Measurements from ENCODE around the gene ZC3H14. TPM values are rescaled to one million over a fixed set of nuclear protein-coding genes. Genes with fewer than 3 reads are reported as not detected.
A peak's percentile ranks its signal among the peaks of the same experiment; 100 is the strongest.

Gene ZC3H14
- total RNA-seq, 4 donors from 2014 or later: 34.0 to 49.5 (median 42.4) TPM

DNA sequence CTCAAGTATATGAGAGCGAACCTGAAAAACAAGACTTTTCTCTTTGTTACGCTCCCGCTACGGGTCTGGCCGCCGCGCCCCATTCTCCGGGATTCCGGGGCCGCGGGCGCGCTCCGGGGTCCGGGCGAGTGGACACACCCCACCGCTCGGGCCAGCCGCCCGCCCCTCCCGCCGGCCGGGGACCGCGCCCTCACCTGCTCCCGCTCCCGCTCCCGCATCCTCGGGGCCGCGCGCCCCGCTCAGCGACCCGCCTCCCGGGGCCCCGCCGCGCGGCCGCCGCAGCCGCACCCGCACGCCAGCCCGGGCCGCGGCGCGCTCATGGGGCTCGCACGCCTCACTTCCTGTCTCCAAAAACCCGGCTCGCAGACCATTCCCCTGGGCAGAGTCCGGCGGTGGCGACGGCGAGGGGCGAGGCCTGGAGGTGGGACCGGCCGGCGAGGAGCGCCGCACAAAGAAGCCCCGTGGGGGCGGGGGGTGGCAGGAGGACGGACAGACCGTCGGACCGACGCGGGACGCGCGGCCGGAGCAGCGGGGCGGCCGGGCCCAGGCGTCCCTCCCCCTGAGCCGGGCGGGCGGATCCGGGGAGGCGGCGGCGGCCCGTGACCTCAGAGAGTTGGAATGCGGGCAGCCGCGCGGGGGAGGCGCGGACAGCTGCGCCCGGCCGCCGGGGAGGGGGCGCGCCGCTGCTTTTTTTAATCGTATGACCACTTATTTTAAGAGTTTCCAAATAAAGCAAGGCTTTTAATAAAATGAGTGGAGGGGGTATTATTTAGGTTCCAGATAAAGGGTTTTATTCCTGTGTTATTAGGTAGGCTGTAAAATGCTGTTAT, 8.2 kb upstream of the ZC3H14 start, which contains the start of gene PTPN21:
TSS of gene PTPN21 (minus strand) at position 551 of the 830 bp plus-strand sequence. CDS start 4,590 bp downstream, outside the sequence.
- DNase-seq: peak; percentile 51 to 72
- peaks cover 24 to 35% of the 10 kb centered on the region in 2 donors for H3K4me1 ChIP-seq
- ATAC-seq: peak; percentile 82 to 83
- H3K4me3 ChIP-seq: peak within 1 kb of the TSS; percentile 62 to 81 (median 66)
- peaks cover 0 to 6% of the 10 kb centered on the region in 2 donors for H3K36me3 ChIP-seq
- intact Hi-C loops (cut with DNase I; ENCODE audit: low total_unique reads): loop anchor here (2.0 to 10.0 kb wide), 5 partner anchors 62 to 1703 kb away; partner anchors contain the start of genes EFCAB11, GALC, PSMC1 and SPATA7
- TF ChIP-seq CTCF (IDR thresholded peaks at IDR 0.05 in 4 of 5, conservative IDR thresholded peaks at IDR 0.05 in 1 of 5) (no peak), POLR2A (IDR thresholded peaks at IDR 0.05) (peak; percentile 51 to 58)
- in situ Hi-C loops (cut with MboI; ENCODE audit: low sequenced_read_pairs in 4 of 4): loop anchor here in 2 of 4 donors (10.0 to 25.0 kb wide), 2 partner anchors 60 to 1833 kb away; partner anchors contain the start of gene CALM1 (in 1 of the 2)
- H3K9me3 ChIP-seq: no peaks in the 10 kb centered on the region
- H3K27me3 ChIP-seq: no peaks in the 10 kb centered on the region
- peak within 1 kb of the TSS; percentile 79 to 94 (median 86) for H3K27ac ChIP-seq

DNA sequence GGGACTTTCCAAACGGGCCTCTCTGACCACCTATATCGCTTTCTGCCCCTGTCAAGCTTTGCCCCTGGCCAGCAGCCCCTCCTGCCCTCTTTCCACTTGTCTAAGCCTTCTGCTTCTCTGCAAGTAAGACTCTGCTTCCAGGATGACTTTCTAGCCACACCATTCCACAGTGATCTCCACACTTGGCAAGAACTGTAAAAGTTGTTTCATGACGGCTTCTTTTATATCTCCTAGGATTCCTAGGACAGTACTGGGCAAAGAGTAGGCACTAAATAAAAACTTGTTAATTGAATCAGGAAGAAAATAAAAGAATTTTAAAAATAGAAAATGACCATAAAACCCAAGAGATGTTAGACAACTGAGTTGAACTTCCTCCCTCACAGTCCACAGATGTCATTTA, 6.3 kb upstream of the ZC3H14 start:
- intact Hi-C loops (cut with DNase I; ENCODE audit: low total_unique reads) (loop anchor here (10.0 kb wide), 3 partner anchors 172 to 1398 kb away; partner anchors contain the start of genes EFCAB11, GALC, SPATA7 and TDP1), in situ Hi-C loops (cut with MboI; ENCODE audit: low sequenced_read_pairs in 4 of 4) (loop anchor here in 2 of 4 donors (10.0 to 25.0 kb wide), 2 partner anchors 62 to 1831 kb away; partner anchors contain the start of gene CALM1 (in 1 of the 2))
- Histone ChIP-seq H3K4me3 (no peak overlapping the region), H3K9me3 (no peaks in the 10 kb centered on the region), H3K36me3 (no peaks in the 10 kb centered on the region), H3K4me1 (peaks cover 24 to 26% of the 10 kb centered on the region in 2 donors), H3K27me3 (no peaks in the 10 kb centered on the region), H3K27ac (peak overlapping the region in 1 of 4 donors; percentile 94)
- no peak for DNase-seq
- no peak for TF ChIP-seq CTCF (IDR thresholded peaks at IDR 0.05 in 4 of 5, conservative IDR thresholded peaks at IDR 0.05 in 1 of 5)
- no peak for TF ChIP-seq POLR2A (IDR thresholded peaks at IDR 0.05)
- no peak for ATAC-seq

DNA sequence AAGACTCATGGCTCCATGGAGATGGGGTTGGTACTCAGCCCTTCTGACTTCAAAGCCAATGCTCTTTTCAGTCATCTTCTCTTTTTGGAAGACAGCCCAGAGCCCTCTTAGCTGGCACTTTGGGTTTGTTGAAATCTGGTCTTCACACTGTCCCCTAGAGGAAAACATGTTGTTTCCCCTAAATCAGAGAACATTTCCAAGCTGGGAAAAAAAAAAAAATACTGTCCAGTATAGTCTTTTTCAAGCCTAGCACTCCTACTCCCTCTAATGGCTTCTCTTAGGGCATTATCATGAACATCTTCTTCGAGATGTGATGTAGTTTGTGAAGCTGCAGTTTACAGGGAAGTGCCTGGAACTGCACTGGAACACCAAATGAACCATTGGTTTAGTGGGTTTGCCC, 3.0 kb upstream of the ZC3H14 start:
- DNase-seq (no peak), ATAC-seq (no peak)
- H3K27ac ChIP-seq: no peak overlapping the region
- no peak overlapping the region for H3K4me3 ChIP-seq
- no peaks in the 10 kb centered on the region for H3K9me3 ChIP-seq
- no peaks in the 10 kb centered on the region for H3K27me3 ChIP-seq
- H3K36me3 ChIP-seq: no peaks in the 10 kb centered on the region
- TF ChIP-seq CTCF (IDR thresholded peaks at IDR 0.05 in 4 of 5, conservative IDR thresholded peaks at IDR 0.05 in 1 of 5) (peak in 2 of 5 experiments; percentile 25 to 37), POLR2A (IDR thresholded peaks at IDR 0.05) (no peak)
- peaks cover 21 to 22% of the 10 kb centered on the region in 2 donors for H3K4me1 ChIP-seq
- in situ Hi-C loops (cut with MboI; ENCODE audit: low sequenced_read_pairs in 4 of 4): loop anchor here in 2 of 4 donors (10.0 to 25.0 kb wide), 2 partner anchors 65 to 1827 kb away; partner anchors contain the start of gene CALM1 (in 1 of the 2)
- intact Hi-C loops (cut with DNase I; ENCODE audit: low total_unique reads): loop anchor here (10.0 kb wide), 3 partner anchors 175 to 1395 kb away; partner anchors contain the start of genes EFCAB11, GALC, SPATA7 and TDP1

DNA sequence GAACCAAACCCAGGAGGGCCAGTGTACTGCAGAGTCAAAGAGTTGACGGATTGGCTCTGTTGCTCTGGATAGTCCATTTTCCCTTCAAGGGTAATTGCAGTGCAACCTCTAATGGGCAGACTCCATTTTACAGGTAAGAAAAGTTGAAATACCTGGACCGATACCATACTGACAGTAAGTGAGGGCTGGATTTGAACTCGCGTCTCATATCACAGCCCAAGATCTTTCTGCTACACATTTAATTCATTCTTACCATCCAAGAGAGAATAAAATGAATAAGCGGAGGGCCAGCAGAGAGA, 356 bp upstream of the ZC3H14 start:
- Histone ChIP-seq H3K36me3 (no peaks in the 10 kb centered on the region), H3K9me3 (no peaks in the 10 kb centered on the region), H3K4me3 (peak overlapping the region; percentile 80 to 95 (median 87)), H3K27ac (peak overlapping the region; percentile 82 to 89 (median 88)), H3K27me3 (no peaks in the 10 kb centered on the region), H3K4me1 (peaks cover 14 to 17% of the 10 kb centered on the region in 2 donors)
- ATAC-seq: peak in 1 of 2 donors; percentile 5
- in situ Hi-C loops (cut with MboI; ENCODE audit: low sequenced_read_pairs in 4 of 4): loop anchor here in 1 of 4 donors (25.0 kb wide), 1 partner anchor 1825 kb away; the partner anchor contains the start of gene CALM1
- intact Hi-C loops (cut with DNase I; ENCODE audit: low total_unique reads): no loop called here
- TF ChIP-seq CTCF (IDR thresholded peaks at IDR 0.05 in 4 of 5, conservative IDR thresholded peaks at IDR 0.05 in 1 of 5): no peak
- no peak for TF ChIP-seq POLR2A (IDR thresholded peaks at IDR 0.05)
- no peak for DNase-seq
